ENCODE results near the gene TUBB2B. TPM values are rescaled to one million over a fixed set of nuclear protein-coding genes. Genes with fewer than 3 reads are reported as not detected.

Gene TUBB2B
- total RNA-seq, result 3.0 TPM

- ATAC-seq, result peak; percentile 28
These were observed at the start of gene TUBB2B for GRCh38 chr6:3227363-3228045. TUBB2B (minus strand) TSS chr6:3227653; CDS start chr6:3227543, 110 bp downstream.

- no peak for ATAC-seq
These were observed 49.8 kb upstream of the TUBB2B start for GRCh38 chr6:3277251-3277650.

GRCh38 chr6:3276174-3277167, 49.0 kb upstream of the TUBB2B start:
- ATAC-seq, result no peak

- no peak for ATAC-seq
These were observed 46.5 kb upstream of the TUBB2B start for GRCh38 chr6:3273707-3274521.

GRCh38 chr6:3272911-3273547, 45.6 kb upstream of the TUBB2B start:
- ATAC-seq, result peak; percentile 14

- ATAC-seq, result no peak
These were observed 44.3 kb upstream of the TUBB2B start for GRCh38 chr6:3271756-3272155.

GRCh38 chr6:3270258-3270657, 42.8 kb upstream of the TUBB2B start:
- ATAC-seq, result no peak

- ATAC-seq, result no peak
These were observed 42.0 kb upstream of the TUBB2B start for GRCh38 chr6:3269281-3269975.

GRCh38 chr6:3268680-3269079, 41.2 kb upstream of the TUBB2B start:
- ATAC-seq, result no peak

GRCh38 chr6:3267162-3267561, 39.7 kb upstream of the TUBB2B start:
- ATAC-seq, result peak; percentile 21

- ATAC-seq, result no peak
These were observed 38.7 kb upstream of the TUBB2B start for GRCh38 chr6:3266170-3266569.

- ATAC-seq, result no peak
These were observed 38.2 kb upstream of the TUBB2B start for GRCh38 chr6:3265671-3266070.

GRCh38 chr6:3264356-3264755, 36.9 kb upstream of the TUBB2B start:
- peak; percentile 72 for ATAC-seq

GRCh38 chr6:3263096-3263495, 35.6 kb upstream of the TUBB2B start:
- no peak for ATAC-seq

- ATAC-seq, result no peak
These were observed 34.5 kb upstream of the TUBB2B start for GRCh38 chr6:3261921-3262320.

- no peak for ATAC-seq
These were observed 34.0 kb upstream of the TUBB2B start for GRCh38 chr6:3261518-3261820.

- no peak for ATAC-seq
These were observed 33.5 kb upstream of the TUBB2B start for GRCh38 chr6:3260772-3261517.

- no peak for ATAC-seq
These were observed 32.8 kb upstream of the TUBB2B start for GRCh38 chr6:3260296-3260695.

GRCh38 chr6:3259491-3259958, 32.1 kb upstream of the TUBB2B start:
- ATAC-seq, result peak; percentile 13

- ATAC-seq, result peak; percentile 95
These were observed 31.5 kb upstream of the TUBB2B start, which contains the start of gene PSMG4 for GRCh38 chr6:3258720-3259490. PSMG4 (plus strand) TSS chr6:3258947; CDS start chr6:3259023, 76 bp downstream.
